ENCODE results near the gene SLC13A5.
"Not testable (repeated sequence)": the region's sequence is repeated elsewhere in the genome, so short reads cannot be mapped to it uniquely, and the experiment has no call there.

SLC13A5 gene

DNA sequence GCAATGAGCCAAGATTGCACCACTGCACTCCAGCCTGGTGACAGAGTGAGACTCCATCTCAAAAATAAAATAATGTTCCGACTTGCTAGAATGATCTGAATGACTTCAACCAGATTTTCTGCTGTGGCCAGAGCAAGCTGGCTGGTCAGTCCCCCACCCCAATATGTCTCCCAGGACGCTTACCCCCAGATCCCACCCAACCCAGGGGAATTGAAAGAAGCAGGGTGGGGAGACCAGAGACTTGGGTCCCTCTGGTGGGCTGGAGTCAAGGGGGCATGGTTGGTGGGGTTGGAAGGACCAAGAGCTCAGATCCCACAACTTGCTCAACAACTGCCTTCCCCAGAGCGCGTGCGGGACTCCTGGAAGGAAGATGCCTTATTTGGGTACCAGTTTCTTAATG lies 54.8 kb downstream of the SLC13A5 start:
- DNase-seq = not testable (repeated sequence)

DNA sequence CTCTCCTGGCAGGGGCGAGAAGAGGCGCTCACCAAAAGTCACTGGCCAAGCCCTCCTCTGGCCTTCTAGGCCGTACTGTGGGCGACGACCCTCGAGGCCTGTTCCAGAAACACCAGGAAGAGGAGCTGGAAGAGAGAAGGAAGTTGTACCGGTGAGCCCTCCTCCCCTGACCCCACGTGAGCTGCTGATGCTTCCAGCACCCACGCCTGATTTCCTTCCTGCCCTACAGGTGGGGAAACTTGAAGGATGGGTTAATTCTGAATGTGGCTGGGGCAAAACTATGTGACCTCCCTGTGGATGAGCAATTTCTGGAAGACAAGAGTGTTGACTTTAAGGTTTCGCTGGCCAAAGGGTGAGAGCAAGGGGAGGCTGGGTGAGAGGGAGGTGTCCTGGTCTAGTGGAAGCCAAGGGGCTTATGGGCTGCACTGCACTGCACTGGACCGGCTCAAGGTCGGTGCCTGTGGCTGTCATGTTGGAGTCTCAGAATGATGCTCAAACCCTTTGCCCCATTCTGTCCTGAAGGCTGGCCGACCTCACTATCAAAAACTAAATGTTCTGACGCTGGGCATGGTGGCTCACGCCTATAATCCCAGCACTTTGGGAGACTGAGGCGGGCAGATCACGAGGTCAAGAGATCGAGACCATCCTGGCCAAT lies 55.4 kb downstream of the SLC13A5 start:
- no peak for DNase-seq

- DNase-seq = not testable (repeated sequence)
Observed at GRCh38 chr17:6656797-6657632, 56.2 kb downstream of the SLC13A5 start.

- DNase-seq = not testable (repeated sequence)
Observed at GRCh38 chr17:6655732-6656361, 57.3 kb downstream of the SLC13A5 start.

- DNase-seq = no peak
Observed at GRCh38 chr17:6654841-6655731, 58.1 kb downstream of the SLC13A5 start.

GRCh38 chr17:6651919-6652452 lies 61.2 kb downstream of the SLC13A5 start:
- no peak for DNase-seq

DNA sequence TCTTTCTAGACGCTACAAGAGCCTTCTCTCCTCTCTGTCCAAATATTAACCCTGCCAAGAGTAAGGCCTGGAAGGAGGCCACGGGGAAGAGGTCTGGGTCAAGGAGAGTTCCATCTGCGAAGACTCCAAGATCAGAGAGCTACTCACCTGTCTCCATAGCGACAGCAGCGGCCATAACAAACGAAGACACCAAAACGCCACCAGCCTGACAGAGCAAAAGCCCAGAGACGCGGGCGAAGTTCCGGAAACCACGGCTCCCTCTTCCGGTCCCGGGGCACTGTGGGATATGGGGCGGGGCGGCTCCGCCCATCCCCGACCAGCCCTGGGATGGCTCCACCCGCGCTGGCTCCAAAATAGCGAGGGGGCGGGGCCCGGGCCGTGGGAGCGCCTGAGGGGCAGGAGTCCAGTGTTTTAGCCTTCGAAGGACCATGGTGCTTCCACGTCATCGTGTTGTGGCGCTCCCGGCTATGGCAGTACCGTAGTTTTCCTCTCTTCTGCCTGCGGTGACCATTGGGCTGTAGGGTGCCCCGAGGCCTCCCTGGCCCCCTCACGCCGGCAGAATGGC lies 61.7 kb downstream of the SLC13A5 start, which contains the start of the genes C17orf100 and MED31:
C17orf100 (plus strand) TSS at position 409 of the 565 bp plus-strand sequence; CDS start at position 561, 152 bp downstream.
MED31 (minus strand) TSS at position 252 of the 565 bp plus-strand sequence; CDS start at position 175, 77 bp downstream.
- peak; percentile 86 for DNase-seq

DNA sequence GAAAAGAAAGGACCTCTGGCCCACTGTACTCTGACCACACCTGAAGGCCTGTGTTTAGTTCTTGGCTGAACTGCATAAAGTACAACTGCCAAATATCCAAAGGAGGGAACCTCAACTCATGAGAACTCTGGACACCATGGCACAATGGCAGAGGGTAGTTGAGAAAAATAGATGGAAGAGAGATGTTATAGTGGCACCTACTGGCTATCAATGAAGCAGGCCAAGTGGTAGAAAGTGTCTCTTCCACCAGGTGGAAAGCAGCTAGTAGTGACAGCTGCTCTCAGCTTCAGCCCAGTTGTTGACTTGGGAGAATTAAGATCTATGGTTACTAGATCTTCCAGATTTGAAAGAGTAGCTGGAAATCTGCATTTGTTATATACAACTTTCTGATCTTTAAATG lies 65.0 kb downstream of the SLC13A5 start:
- no peak for DNase-seq

- no peak for DNase-seq
Observed at GRCh38 chr17:6643451-6644125, 69.6 kb downstream of the SLC13A5 start.

- DNase-seq = no peak
Observed at GRCh38 chr17:6642592-6642991, 70.6 kb downstream of the SLC13A5 start.

DNA sequence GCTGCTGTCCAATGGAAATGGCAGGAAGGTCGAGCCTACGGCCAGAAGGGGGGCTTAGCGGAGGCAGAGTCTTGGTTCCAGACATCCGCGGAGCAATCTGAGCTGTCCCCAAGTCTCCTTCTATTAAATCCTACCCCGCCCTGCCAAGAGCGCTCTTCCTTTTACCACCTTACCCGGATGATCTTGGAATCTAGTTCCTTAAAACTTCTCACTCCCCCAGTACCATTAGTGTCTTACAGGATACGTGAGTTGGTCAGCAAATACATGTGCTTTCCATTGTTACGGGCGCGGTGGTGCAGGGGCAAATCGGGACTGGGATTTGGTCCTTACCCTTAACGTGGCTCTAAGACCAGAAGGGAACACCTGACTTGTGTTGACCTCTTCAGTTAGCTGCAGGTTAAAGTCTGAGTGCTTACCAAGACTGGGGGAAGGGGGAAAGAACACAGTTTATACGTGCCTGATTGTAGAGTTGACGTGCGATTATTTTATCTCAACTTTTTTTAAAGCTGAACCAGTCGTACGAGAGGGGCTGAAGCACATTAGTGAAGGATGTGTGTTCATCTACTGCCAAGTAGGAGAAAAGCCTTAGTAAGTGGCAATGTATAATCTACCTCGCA lies 71.8 kb downstream of the SLC13A5 start:
- peak; percentile 53 for DNase-seq

GRCh38 chr17:6640536-6641246 lies 72.5 kb downstream of the SLC13A5 start, which contains the start of the genes KIAA0753 and TXNDC17:
Gene KIAA0753 (minus strand): TSS chr17:6640711. CDS start chr17:6635103, 5,608 bp downstream.
Gene TXNDC17 (plus strand): TSS chr17:6641060. CDS start chr17:6641083, 23 bp downstream.
- peak; percentile 96 for DNase-seq

DNA sequence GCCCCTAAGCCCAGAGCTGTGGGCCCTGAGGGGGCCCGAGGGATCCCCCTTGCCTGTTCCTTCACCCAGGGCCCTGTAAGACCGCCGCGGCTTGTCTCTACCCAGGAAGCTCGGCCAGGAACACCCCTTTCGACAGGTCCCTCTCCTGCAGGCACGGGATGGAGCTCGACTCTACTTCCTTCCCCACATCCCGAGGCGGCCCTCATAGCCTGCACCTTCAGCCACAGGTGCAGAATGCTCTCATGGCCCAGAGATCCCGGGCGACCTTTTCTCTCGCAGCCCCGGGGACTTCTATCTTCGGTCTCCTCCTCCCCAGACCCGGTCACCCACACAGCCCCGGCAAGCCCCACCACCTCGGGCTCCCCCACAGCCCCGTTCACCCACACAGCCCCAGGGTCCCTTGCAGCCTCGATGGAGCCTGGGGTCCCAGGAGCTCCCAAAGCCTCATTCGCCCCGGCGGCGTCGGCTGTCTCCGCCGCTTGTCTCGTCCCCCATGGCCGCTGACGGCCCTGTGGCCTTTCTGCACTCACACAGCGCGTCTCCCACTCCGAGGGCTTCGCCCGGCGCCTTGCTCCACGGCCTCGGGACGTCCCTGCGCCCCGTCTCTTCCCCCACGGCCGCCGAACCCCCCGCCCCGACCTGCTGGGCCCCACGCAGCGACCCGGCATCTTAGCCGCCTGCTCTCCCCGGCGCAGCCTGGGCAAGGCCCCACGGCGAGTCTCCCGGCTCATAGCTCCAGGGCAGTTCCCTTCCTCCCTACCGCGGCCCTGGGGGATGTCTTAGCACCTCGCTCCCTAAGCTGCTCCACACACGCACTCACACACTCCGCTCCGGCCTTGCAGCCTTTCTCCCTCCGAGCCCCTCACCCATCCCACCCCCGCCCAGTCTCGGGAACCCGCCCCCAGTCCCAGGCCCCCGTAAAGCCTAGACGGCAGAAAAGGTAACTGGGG lies 73.3 kb downstream of the SLC13A5 start:
- peak; percentile 56 for DNase-seq

- DNase-seq = no peak
Observed at GRCh38 chr17:6639014-6639585, 74.1 kb downstream of the SLC13A5 start.

DNA sequence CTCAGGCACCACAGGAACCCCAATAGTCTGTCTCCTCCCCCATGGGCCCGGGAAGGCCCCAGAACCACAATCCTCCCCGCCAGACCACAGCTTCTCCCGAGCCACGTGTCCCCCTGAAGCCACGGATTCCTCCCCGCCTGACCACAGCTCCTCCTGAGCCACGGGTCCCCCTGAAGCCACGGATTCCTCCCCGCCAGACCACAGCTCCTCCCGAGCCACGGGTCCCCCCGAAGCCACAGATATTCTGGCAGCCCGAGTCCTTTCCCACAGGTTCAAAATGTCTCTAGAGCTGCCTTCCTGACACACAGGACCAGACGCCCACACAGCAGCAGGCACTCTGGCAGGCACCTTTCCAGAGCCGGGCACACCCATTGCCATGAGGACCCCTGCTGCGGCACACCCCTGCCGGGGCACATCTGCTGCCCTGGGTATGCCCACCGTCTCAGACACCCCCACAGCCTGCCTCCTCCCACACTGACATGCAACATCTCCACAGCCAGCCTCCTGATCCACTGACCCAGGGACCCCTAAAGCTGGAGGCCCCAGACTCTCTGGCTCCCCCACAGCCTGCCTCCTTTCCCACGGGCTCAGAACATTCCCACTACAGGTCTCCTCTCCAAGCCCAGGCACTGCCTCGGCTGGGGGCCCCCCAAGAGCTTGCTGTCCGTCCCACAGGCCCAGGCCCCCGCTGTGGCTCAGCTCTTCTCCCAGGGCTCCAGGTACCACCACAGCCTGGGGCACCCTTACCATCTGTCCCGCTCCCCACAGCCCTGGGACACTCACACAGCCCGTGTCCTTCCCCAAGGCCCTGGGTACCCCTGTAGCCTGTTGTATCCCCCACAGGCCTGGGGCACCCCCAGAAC lies 74.9 kb downstream of the SLC13A5 start:
- DNase-seq = no peak

DNA sequence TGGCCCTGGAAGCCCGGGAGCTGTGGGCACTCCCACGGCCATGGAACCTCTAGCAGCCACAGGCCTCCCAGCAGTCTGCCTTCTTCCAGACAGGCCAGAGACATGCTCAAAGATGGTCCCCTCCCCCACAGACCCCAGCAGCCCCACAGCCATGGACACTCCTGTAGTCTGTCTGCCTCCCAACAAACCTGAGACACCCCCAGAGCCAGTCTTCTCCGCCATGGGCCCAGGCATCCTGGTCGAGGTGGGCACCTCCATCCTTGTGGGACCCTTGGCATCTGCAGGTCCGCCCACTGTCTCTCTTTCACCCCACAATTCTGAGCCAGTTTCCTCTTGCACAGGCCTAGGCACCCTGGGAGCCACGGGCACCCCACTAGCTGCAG lies 75.7 kb downstream of the SLC13A5 start:
- no peak for DNase-seq
